Stimulated activated CD4-positive, alpha-beta T cell treated with anti-CD3 and anti-CD28 coated beads, Interleukin-12 subunit alpha, Interleukin-12 subunit beta, amount 100 ng/mL, for 48 hours (primary cell): ENCODE data around the gene PPIL3.
"Not testable (repeated sequence)": the region's sequence is repeated elsewhere in the genome, so short reads cannot be mapped to it uniquely, and the experiment has no call there.

Source experiments
- DNase-seq, 3 donors: peaks; one replicate each; pipeline ENCODE4 v3.0.0-alpha.2; 2020; ENCODE audit warnings: low read depth in 2 of 3, low spot score in 1 of 3

Gene PPIL3

GRCh38 chr2:200888704-200889625, at the start of gene PPIL3, which contains the start of gene NIF3L1:
PPIL3 (minus strand) TSS chr2:200889077; CDS start chr2:200887615, 1,462 bp downstream.
NIF3L1 (plus strand) TSS chr2:200889371; CDS start chr2:200891944, 2,573 bp downstream.
- peak; percentile 94 to 97 (median 96) for DNase-seq

GRCh38 chr2:200930947-200931626, 42.2 kb upstream of the PPIL3 start:
- no peak for DNase-seq

DNA sequence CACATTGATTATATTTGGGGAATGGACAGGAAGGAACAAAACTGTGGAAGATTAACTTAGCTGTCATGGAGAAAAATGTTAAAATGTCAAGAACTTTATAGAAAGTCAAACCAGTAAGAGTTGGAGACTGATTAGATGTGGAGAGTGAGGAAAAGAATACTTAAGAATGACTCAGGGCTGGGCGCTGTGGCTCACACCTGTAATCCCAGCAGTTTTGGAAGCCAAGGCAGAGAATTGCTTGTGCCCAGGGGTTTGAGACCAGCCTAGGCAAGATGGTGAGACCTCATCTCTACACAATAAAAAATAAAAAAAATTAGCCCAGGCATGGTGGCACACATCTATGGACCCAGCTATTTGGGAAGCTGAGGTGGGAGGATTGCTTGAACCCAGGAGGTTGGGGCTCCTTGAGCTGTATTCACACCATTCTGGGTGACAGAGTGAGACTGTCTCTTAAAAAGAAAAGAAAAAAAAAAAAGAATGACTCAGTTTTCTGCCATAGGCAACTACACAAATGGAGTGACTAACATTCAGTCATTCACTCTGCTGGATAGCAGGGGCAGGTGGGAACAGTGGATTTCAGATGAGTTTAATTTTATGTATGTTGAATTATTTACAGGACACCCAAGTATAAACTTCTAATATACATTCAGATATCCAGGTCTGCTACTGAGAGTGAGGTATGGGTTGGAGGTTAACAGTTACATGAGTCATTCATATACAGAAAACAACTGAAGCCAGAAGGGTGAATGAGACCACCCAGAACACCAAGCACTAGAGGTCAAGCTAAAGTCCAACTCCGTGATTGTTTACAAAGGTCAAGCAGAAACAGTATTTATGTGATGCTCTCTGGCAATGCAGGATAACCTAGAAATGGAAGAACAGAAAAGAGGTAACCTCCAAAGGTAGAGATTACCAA, 40.7 kb upstream of the PPIL3 start:
- no peak for DNase-seq

DNA sequence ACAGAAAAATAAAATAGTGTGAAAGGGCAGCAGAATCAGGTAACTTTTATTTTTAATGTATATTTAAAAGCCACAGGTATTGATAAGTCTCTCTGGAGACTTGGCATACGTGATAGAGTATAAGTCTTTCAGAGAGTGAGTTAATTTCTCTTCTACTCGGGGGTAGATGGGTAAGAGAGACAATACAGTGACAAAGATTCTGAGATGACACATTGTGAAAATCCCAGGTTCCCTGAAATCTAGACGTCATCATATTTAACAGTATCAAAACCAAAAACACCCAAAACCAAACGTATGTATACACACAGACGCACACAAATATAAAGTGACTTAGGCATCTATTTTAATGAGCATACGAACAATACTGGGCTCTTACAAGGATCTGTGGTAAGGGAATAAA, 33.6 kb upstream of the PPIL3 start:
- no peak for DNase-seq

- DNase-seq: no peak
Observed at GRCh38 chr2:200913654-200914053, 24.8 kb upstream of the PPIL3 start.

GRCh38 chr2:200909958-200910357, 21.1 kb upstream of the PPIL3 start:
- DNase-seq: no peak

DNA sequence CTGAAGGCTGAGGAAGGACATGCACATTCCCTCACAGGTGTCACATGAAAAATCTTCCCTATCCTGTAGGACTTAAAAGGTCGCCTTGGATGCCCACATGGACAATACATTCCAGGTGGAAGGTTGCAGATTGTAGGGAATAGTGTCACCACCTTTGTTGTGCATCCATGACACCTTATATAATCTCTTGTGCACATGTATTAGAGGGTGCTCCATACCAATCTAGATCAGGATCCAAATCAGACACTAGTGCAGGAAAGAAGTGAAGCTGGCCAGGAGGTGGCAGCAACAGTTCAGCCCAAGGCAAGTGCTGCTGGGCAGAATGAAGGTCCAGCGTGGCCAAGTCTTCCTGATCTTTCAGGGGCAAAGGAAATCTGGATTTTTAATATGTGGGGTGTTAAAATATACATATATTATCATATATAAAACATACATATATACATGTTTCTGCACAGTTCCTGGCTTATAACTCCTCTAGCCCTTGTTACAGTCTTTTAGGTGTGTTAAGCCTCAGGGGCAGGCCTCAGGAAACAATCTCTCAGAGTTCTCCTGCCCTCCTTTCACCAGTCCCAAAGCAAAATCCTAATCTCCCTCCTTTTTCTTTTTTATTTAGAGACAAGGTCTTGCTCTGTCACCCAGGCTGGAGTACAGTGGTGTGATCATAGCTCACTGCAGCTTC, 16.9 kb upstream of the PPIL3 start:
- peak; percentile 17 to 48 (median 34) for DNase-seq

- peak; percentile 54 to 69 (median 60) for DNase-seq
Observed at GRCh38 chr2:200901459-200902072, 12.7 kb upstream of the PPIL3 start.

DNA sequence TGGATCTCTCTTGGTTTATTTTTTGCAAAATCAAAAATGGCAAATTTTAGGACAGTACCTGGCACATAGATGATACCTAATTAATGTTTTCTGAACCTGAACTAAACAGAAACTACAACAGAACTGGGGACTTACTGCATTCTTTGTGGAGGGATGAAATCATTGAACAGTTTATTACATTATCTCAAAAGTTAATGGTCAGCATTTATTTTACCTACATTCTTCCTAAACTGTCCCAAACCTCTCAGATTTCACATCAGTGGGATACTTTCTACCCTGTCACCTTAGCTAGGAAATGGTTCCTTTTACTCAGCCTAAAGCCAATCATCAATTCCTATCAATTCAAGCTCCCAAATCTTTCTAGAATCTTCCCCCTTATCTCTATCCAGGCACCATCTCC, 10.6 kb upstream of the PPIL3 start:
- DNase-seq: no peak

DNA sequence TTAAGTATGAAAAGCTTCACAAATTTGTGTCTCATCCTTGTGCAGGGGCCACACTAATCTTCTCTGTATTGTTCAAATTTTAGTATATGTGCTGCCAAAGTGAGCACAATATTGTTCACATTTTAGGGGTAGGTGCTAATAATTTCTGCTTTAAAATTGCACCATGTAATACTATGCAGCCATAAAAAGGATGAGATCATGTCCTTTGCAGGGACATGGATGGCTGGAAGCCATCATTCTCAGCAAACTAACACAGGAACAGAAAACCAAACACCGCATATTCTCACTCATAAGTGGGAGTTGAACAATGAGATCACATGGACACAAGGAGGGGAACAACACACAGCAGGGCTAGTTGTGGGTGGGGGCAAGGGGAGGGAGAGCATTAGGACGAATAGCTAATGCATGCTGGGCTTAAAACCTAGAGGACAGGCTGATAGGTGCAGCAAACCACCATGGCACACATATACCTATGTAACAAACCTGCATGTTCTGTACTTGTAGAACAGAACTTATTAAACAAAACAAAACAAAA, 7.1 kb downstream of the PPIL3 start:
- not testable (repeated sequence) for DNase-seq

DNA sequence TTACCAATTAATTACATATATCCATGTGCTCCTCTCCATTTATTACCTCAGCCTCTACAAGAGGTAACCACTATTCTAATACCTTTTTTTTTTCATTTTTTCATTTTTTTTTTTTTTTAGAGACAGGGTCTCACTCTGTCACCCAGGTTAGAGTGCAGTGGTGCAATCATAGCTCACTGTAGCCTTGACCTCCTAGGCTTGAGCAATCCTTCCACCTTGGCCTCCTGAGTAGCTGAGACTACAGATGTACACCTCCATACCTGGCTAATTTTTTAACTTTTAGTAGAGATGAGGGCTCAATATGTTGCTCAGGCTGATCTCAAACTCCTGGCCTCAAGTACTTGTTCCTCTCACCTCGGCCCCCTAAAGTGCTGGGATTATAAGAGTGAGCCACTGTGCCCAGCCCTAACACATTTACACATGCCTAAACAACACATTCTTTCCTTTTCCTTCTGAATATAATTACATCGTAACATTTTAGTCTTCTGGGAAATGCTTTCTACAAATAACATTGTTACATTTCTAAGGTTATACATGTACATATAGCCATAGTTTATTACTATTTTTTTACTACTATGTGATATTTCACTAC, 10.5 kb downstream of the PPIL3 start:
- no peak for DNase-seq

DNA sequence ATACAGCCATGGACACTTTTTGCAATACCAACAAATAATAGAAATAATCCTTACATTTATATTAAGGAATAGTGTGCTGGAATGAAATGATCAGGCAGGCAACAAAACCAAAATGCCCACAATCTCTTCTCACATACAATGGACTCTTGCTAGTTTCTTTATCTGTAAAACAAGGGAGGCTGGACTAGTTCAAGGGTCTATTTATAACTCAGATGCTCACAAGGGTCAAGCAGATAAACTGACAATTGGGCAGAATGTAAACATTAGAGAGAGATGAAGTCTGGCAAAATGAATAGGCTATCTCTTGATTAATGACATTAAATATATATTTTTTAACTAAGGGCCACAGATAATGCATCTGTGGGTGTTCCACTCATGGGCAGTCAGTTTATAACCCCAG, 11.4 kb downstream of the PPIL3 start:
- no peak for DNase-seq

GRCh38 chr2:200873560-200873959, 15.3 kb downstream of the PPIL3 start:
- DNase-seq: no peak

DNA sequence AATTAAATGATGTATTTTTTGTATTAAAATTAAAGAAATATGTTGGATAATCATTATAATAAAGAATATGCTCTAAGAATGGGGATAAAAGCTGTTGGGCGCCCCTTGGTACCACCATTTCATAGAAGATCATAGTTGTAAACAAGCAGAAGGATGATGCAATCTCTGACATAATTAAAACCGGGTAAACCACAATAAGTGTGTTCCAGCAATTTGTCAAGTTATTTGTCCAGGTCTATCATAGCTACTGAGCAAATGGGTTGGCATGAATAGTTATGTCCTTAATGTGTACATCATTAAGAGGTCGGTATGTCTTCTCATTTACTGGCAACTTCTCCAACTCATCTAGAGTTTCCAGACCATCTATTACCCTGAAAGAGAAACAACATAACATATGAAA, 17.7 kb downstream of the PPIL3 start:
- DNase-seq: no peak

DNA sequence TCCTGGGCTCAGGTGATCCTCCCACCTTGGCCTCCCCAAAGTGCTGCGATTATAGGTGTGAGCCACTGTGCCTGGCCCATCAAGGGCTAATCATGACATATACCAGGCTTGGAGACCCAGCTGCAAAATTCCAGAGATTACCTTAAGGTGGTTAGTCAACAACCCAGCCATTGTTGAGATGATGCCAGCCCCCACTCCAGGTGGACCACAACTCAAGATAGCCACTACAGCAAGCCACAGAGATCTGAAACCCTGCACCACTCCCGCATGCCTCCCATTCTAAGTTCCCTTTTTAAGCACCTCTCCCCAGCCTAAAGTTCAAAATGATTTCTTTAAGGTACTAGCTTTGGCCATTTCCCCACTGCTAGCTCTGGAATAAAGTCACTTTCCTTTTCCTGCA, 19.9 kb downstream of the PPIL3 start:
- DNase-seq: no peak

GRCh38 chr2:200864176-200865034, 24.5 kb downstream of the PPIL3 start, which contains the start of gene CLK1:
CLK1 (minus strand) TSS chr2:200864658; CDS start chr2:200861862, 2,796 bp downstream.
- DNase-seq: peak; percentile 93 to 96 (median 94)

GRCh38 chr2:200863782-200864175, 25.1 kb downstream of the PPIL3 start:
- DNase-seq: no peak

GRCh38 chr2:200862532-200863000, 26.3 kb downstream of the PPIL3 start:
- peak; percentile 41 to 73 (median 49) for DNase-seq
